Measurements from ENCODE around the gene UNC13C.
"Not testable (repeated sequence)": the region's sequence is repeated elsewhere in the genome, so short reads cannot be mapped to it uniquely, and the experiment has no call there.

Gene UNC13C

DNA sequence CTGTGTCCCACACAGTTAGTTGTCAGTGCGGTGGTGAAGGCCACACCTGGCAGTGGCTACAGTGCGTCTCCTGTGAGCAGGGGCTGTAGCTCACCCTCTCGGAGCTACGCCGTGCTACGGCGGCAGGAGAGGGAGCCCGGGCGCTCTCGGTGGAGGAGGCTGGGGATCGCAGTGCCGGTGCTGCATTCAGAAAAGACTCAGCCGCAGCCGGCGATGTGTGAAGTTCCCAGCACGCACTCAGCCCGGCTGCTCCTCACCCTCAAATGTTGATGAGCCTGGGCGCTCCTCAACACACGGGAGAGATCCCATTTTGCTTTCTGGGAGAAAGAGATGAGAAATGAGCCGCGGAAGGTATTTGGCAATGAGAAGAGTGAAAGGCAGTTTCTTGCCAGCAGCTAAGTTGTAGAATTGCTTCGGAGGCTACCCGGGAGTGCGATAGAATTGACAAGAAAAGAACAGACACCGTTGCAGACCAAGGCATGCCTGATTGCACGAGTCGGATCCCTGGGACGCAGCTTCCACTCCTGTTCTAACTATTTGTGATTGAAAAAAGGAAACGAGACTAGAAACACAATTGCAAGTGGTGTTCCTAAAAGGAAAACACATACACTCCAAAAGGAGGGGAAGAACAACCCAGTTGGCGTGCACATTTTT lies at the start of gene UNC13C:
Gene UNC13C (plus strand): TSS at position 189 of the 654 bp plus-strand sequence. CDS start 34,463 bp downstream, outside the sequence.
- no peak for DNase-seq

DNA sequence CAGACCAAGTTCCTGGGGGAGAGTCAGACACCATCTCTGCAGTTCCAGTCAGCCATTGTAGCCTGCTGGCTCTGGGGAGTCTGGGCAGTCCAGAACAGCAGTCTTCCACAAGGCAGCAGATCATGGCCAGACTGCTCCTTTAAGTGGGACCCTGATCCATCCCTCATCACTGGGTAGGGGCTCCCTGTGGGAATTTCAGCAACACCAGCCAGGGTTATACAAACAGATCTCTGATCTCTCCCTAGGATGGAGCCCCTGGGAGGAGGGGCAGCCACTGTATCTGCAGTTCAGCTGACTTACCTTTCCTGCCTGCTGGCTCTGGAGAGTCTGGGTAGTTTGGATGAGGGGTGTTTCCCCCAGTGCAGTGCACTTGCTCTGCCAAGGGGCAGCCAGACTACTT lies 42.1 kb upstream of the UNC13C start:
- DNase-seq, result no peak

DNA sequence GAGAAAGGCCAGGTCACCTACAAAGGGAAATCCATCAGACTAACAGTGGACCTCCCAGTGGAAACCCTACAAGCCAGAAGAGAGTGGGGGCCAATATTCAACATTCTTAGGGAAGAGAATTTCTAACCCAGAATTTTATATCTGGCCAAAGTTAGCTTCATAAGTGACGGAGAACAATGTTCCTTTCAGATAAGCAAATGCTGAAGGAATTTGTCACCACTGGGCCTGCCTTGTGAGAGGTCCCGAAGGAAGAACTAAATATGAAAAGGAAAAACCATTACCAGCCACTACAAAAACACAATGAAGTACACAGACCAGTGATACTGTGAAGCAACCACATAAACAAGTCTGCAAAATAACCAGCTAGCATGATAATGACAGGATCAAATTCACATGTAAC lies 40.6 kb upstream of the UNC13C start:
- not testable (repeated sequence) for DNase-seq

DNA sequence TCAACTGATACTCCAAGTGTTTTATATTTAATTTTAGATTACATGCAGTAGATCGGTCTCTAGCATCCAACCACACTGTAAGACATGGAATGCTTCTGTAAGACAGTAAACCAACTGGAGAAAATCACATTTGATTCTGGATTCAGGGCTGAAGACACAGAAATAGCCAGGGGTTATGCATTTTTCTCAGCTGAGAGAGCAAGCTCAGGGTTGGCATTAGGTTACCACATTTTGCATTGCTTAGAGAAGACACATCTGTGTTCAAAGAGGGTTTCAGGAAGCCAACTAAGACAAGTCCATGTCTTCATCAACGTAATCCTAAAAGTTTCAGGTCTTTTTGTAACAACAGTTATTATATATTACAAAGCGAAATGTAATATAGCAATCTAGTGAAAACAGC lies 27.7 kb upstream of the UNC13C start:
- DNase-seq, result no peak

DNA sequence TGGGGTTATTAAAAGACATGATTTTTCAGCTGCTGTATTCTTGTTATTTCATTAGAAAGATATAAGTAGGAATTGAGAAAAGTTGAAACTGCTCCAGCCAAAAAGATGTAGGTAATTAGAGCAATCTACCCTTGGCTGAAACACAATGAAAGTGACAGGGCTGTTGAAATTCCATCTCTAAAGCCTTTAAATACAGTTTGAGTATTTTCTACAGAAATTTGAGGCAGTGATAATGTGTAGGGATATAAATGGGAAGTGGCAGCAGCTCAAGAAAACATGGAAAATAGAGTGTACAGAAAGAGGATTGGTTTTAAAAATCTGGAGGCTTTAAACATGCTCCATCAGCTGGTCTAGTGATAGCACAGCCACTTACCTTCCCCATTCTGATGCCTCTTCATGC lies 22.8 kb upstream of the UNC13C start:
- no peak for DNase-seq

DNA sequence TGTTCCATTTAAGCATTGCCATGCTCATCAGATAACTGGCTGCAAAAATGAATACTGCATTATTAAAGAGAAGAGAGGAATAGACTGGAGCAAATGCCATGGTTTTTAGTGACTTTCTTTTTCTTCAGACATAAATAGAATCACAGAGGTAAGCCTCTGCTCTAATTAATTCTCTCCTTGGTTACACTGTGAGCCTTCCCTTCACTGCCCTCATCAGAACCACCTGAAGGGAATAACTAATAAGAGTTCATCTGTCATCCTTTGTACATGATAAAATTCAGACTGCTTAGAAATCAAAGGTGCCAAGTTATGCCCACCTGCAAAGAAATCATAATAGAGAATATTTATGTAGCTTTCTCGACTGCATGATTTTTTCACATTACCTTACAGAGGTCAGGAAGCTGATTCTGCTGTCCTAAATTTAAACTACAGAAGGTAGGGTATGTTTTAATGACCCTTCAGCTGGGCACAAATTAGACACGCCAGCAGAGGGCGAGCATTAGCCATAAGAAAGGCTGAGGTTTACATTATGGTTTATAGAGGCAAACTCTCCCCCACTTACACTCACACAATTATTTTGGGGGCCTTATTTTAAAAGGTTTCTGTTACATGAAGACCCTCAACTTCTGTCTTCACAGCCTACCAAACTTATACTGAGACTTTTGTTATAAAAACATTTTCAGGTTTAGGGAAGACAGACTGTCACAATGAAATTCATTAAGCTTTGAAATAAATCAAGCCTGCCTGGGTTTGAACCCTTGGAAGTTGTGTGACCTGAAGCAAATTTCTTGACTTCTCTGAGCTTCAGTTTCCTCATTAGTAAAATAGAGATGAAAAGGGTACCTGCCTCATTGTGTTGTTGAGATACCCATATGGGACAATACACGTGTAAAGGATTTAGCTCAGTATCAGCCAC lies 15.3 kb upstream of the UNC13C start:
- peak; percentile 1 for DNase-seq

DNA sequence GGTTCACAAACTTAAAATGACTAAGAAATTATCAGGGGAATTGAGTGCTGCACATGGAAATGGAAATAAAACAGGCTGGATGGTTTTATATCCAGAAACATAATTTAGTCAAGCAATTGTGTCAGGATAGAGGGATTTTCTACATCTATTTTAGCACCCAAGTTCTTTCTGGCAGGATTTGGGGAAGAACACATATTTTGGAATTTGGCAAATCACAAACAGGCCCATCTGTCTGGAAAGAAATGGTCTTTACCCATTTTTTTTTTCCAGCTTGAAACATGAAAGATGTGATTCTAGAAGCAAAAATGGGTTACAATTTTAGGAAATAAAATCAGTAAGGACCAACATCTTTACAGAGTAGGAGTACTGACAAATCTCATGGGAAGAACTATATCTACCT lies 14.4 kb upstream of the UNC13C start:
- no peak for DNase-seq

DNA sequence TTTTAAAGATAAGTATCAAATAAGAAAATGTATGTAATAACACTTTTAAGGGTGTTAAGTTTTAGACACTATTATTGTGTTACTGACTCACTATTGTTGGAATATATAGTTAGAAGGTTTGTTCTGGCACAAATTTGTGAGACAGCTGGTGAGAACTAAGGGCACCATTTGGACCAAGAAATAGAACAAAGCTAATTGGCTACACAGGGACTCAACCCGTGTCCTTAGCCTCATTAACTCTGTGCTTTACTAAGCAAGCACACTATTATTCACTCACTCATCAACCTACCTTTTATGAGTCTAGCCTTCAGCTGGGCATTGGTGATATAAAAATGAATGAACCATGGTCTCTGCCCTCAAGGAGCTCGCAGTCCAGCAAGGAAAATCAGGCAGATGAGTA lies 4.1 kb upstream of the UNC13C start:
- no peak for DNase-seq

DNA sequence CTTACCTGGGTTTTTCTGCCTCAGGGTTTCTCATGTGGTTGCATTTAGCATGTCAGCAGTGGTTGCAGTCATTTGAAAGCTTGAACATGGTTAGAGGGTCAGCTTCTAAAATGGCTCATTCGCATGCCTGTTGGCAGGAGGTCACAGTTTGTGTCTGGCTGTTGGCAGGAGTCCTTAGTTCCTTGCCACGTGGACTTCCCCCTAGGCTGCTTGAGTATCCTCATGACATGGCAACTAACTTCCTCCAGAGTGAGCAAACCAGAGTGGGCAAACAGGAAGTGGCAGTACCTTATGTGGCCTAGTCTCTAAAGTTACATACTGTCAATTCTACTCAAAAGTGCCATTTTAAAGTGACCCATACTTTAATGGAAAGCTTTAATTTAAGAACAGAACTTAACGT lies 3.4 kb upstream of the UNC13C start:
- DNase-seq, result no peak

DNA sequence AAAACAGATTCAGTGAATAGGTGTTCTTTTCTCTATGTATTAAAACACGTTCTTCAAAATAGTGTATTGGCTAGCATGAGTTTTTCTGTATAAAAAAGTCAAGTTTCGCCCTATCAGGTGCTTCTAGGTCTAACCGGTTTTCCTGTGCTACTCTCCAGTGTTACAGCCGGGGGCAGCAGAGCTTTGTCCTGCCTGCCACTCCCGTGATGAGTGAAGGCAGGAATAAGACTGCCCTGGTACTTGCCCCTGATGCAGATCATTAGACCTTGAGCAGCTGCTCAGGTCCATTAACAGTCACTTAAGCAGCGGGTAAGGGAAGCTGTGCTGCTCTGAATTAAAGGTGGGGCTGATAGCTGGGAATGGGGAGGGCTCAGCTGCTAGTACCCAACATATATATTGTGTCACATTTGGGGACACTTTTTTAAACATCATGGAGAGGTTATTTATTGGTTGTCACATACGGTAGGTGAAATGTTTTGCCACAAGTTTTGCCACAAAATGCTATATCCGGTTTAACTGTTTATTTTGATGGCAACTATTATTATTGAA lies 1.3 kb upstream of the UNC13C start:
- DNase-seq, result no peak

DNA sequence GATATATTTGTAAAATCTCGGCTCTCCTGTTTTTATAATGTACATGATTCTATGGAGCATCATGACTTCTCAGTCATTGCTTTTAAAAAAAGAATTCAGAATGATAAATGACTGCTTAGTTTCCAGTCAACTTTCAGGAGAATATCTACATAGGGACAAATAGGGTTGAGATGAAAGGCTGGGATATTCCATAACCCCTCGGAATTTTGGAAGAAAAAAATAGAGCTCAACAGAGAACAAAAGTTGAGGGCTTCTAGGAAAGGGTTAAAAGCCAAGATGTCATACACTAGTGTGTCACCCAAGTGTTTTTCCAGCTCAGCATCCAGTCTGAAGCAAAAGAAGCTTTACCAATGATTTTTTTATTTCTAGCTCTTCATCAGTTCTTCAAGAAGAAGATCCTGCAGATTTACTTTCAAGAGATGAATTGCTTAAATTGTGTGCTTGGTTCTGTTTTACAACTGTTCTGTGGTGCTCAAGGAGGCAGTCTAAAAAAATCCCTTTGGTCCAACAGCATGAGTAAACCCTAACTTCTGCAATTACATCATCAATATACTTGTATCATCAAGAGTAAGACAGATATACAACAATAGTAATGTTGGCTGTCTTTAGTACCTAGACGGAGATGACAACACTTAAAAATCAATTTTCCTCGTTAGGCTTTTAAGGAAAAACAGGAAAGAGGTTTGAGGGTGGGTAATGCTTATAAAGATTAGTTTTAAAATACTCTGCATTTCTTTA lies 979 bp downstream of the UNC13C start:
- DNase-seq, result no peak

DNA sequence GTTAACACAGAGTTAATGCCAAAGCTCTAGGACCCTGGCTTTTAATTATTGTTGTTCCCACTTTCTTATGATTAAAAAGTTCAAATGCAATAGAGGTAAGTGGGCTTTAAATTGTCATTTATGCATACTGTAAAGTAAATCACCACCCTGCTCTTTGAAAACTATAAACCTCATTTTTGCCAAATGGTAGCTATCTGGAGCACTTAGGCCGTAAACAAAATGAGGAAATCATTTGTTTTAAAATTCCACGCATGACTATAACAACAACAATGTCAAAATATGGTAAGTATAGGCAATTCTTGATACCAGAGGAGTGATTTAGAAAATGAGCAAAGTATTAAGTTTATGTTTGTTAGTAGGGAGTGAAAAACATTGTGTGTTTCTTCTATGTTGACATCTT lies 1.8 kb downstream of the UNC13C start:
- DNase-seq, result no peak

DNA sequence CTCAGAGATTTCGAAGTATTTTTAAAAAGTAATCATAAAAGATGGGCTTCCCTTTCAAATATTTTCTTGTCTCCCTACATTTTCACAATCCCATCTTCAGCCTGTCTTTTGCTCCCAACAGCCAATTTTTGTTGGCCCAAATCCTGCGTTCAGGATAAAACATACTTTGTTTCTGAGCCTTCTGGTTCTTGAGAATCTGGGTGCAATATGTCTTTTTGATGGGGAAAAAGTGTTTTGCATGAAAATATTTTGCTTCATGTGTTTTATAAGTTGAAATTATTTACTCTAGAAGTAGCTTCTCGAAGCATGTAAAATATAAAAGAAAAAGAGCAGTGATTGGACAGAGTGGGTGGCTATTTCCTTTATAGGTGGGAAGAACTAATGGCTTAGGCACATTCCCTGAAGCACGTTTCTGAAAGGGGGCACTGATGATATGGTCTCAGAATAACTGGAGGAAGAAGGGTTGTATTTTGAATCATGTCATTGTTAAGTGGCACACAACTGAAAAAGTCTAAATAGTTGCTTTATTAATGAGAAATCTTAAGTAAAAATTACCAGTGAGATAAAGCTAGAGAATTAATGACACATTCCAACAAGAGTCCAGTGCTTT lies 3.9 kb downstream of the UNC13C start:
- DNase-seq, result no peak

DNA sequence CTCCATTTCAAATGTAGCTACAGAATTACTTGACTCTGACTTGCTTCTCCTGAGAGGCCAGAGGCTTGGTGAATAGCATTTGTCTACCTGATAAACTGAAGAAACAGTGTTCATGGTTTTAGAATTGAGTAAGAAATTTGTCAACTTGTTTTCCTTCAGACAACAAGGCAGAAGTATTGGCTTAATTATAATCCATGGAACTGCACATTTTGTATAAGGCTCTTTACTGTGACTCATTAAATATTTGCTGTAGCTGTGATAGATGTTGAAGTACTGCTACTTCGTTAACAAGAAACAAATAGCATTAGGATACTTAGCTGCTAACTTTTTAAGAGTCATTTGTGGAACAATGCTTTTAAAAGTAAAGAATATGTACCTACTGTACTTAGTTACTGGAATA lies 4.6 kb downstream of the UNC13C start:
- DNase-seq, result no peak

DNA sequence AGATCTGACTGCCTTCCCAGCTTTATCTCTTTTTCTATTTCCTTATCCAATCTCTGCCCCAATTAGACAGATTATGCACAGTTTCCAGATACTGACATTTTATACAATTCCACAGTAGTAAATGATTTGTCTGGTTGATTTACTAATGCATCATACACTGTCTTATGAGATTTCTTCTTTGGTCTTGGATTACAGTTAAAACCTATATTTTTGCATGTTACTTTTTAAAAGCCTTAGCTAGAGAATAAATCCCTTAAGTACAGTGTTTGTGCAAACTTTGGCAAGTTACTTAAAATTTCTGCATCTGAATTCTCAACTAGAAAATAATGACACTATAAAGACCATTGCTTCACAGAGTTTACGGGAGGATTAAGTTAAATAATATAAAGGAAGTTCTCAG lies 6.0 kb downstream of the UNC13C start:
- DNase-seq, result no peak

DNA sequence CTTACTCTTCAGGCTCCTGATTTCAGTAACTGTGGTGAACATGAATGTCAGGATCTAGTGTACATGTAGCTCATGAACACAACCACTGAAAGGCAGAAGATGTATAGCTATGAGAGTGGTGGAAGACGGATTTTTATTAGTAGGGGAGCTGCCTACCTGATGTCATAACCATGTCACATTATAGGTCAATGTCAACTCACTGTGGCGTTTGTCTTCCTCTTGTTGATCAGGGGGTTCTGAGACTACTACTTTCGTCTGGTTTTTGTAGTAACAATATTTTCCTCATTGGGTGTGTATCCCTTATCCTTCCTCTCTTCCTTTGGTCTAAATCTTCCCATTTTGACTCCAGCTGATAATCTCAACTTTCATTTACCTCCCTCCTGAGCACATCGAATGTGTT lies 7.3 kb downstream of the UNC13C start:
- DNase-seq, result no peak

DNA sequence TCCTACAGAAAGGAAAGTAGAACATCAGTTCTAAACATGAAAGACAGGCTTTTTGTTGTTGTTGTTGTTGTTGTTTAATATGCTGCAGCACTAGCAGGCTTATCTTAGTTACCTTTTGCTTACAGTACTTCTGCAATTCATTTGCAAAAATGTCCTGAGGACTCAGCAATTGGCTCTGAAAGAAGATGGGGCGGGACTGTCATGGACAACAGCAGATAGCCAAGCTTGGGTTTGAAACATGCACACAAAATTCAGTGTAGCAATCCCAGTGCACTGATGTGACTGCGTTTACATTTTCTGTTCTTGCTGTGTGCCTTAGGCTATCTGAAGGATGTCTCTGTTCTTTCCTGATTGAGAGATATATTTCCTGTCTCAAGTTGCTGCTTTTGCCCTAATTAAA lies 9.2 kb downstream of the UNC13C start:
- no peak for DNase-seq

DNA sequence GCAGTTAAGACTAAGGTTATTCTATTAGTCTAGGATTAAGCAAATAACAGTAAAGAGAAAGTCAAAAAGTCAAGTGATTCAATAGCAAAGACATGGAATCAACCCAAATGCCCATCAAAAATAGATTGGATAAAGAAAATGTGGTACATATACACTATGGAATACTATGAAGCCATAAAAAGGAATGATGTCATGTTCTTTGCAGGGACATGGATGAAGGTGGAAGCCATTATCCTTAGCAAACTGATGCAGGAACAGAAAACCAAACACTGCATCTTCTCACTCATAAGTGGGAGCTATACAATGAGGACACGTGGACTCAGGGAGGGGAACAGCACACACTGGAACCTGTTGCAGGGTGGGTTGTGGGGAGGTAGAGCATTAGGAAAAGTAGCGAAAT lies 29.0 kb downstream of the UNC13C start:
- DNase-seq, result no peak

DNA sequence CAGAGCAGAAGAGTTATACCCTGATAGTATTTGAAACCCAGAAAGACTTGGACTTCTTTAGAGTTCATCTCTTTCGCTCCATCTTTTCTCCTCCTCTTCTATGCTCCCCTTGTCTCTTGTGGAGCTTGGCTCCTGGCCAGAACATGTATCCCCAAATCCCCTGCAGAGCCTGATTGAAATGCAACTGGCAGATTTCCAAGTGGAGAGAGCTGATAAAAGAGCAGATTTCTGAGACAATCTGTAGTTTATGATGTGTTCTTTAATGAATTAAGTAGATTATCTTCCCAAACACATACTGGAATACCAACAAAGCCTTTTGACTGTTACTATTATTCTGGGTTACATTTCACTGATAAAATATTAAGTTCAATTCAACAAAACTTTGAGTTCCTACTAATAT lies 33.4 kb downstream of the UNC13C start:
- no peak for DNase-seq

DNA sequence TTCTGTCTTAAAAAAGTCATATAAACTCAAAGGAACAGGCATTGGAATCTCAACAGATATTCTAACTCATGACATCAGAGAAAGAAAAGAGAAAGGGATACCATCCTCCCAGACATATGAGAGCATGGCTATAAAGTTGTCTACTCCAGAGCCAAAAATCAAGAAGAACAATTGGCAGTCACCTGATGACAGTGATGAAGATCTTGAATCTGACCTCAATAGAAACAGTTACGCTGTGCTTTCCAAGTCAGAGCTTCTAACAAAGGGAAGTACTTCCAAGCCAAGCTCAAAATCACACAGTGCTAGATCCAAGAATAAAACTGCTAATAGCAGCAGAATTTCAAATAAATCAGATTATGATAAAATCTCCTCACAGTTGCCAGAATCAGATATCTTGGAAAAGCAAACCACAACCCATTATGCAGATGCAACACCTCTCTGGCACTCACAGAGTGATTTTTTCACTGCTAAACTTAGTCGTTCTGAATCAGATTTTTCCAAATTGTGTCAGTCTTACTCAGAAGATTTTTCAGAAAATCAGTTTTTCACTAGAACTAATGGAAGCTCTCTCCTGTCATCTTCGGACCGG lies 35.9 kb downstream of the UNC13C start:
- DNase-seq, result no peak

DNA sequence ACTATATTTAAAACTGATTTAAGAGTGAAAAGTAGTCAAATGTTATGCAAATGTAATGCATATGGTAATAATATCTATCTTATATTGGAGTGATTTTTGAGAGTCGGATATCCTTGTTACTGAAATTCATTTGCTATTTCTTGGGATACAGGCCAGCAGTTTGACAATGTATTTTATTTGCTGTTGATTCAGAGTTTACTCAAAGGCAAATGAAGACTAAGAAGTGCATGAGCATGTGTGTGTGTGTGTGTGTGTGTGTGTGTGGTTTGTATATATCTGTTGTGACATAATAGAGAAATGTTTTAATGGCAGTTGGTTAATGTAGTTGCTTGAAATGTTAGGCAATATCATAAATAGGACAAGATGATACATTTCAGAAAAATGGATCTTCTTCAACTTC lies 39.0 kb downstream of the UNC13C start:
- DNase-seq, result no peak

DNA sequence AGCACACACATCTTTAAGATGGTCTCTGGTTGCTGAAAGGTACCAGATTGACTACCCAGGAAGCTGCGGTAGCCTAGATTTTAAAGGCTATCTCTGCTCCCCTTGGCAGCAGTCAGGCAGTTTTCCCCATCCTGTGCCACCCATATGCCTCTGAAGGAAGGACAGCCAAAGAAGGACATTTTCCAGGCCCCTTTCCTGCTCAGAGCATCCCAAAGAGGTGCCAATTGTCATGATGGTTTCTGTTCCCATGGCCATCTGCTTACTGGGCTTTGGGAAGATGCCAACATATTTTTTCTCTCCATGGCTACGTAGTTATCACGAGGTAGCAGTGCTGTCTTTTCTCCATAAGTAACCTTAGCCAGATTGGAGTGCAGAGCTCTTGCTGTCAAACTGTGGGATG lies 39.7 kb downstream of the UNC13C start:
- no peak for DNase-seq

DNA sequence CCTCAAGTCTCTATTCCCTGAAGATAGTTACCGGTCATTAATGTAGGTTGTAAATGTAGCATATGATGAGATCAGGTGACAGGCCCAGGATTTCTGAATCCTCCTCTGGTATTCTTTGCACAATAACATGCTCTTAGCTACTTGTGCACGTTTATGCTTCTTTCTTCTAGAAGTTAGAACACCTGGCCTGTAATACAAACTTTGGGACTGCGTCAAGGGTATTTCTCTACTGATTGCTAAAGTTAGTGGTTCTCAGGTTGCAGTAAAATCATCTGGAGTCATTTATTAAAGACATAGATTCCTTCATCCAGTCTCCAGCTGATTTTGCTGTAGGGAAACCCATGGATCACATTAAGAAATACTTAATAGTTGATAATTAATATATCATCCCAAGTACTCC lies 48.0 kb downstream of the UNC13C start:
- no peak for DNase-seq

Data from CD4-positive, alpha-beta T cell treated with Interleukin-21 for 1 hour (primary cell).